Measurements from ENCODE around the gene GRAMD2B.
"Not testable (repeated sequence)": the region's sequence is repeated elsewhere in the genome, so short reads cannot be mapped to it uniquely, and the experiment has no call there.

The GRAMD2B gene

DNA sequence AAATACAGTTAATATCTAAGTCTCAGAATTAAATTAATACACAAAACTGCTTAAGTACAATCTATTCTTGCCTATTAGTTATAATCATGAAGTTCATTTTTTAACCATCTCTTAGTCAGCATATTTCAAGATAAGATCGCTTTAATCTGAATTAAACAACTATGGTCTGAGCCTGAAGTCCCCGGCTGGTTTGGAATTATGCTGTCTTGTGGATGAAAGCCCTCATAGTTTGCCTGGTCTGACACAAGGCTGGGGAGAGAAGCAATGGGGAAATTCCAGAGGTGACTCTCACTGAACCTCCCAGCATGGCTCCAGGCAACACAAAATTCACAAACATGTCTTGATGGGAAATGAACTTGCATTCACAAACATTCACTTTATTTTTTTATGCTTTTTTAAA, 28.0 kb upstream of the GRAMD2B start:
- no peak overlapping the region for H3K4me3 Mint-ChIP-seq
- no peak for DNase-seq (ENCODE audit: low spot score in 2 of 2)
- no peak for ATAC-seq (ENCODE audit: low read depth)
- H3K36me3 Mint-ChIP-seq: no peaks in the 10 kb centered on the region
- H3K27ac Mint-ChIP-seq: no peak overlapping the region
- H3K4me1 Mint-ChIP-seq: no peaks in the 10 kb centered on the region
- peaks cover 8% of the 10 kb centered on the region for H3K9me3 Mint-ChIP-seq
- H3K27me3 Mint-ChIP-seq: peaks cover 6% of the 10 kb centered on the region

DNA sequence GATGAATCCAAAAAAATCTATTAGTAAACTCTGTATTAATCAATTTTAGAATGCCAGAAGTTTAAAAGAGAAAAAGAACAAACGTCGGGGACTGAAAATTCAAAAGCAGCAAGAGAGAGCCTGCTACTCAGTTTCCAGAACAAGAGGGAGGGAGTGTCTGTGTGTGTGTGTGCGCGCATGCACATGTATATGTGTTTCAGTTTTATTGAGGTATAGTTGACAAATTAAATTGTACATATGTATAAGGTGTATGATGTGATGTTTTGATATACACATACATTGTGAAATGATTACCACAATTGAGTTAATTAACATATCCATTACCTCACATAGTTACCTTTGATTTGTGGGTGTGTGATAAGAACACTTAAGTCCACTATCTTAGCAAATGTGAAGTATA, 27.6 kb upstream of the GRAMD2B start:
- H3K36me3 Mint-ChIP-seq: peaks cover under 1% of the 10 kb centered on the region
- no peaks in the 10 kb centered on the region for H3K4me1 Mint-ChIP-seq
- H3K4me3 Mint-ChIP-seq: no peak overlapping the region
- H3K27me3 Mint-ChIP-seq: peaks cover 6% of the 10 kb centered on the region
- DNase-seq (ENCODE audit: low spot score in 2 of 2): no peak
- peaks cover 8% of the 10 kb centered on the region for H3K9me3 Mint-ChIP-seq
- H3K27ac Mint-ChIP-seq: no peak overlapping the region
- ATAC-seq (ENCODE audit: low read depth): no peak

DNA sequence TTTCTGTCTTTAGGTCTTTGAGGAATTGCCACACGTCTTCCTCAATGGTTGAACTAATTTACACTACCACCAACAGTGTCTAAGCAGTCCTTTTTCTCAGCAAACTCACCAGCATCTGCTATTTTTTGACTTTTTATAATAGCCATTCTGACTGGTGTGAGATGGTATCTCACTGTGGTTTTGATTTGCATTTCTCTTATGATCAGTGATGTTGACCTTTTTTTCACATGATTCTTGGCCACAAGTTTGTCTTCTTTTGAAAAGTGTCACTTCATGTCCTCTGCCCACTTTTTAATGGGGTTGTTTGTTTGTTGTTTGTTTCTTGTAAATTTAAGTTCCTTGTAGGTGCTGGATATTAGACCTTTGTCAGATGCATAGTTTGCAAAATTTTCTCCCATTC, 26.5 kb upstream of the GRAMD2B start:
- H3K36me3 Mint-ChIP-seq; H3K4me1 Mint-ChIP-seq; H3K27me3 Mint-ChIP-seq; ATAC-seq (ENCODE audit: low read depth); DNase-seq (ENCODE audit: low spot score in 2 of 2); H3K4me3 Mint-ChIP-seq; H3K27ac Mint-ChIP-seq: not testable (repeated sequence)
- peaks cover 14% of the 10 kb centered on the region for H3K9me3 Mint-ChIP-seq

DNA sequence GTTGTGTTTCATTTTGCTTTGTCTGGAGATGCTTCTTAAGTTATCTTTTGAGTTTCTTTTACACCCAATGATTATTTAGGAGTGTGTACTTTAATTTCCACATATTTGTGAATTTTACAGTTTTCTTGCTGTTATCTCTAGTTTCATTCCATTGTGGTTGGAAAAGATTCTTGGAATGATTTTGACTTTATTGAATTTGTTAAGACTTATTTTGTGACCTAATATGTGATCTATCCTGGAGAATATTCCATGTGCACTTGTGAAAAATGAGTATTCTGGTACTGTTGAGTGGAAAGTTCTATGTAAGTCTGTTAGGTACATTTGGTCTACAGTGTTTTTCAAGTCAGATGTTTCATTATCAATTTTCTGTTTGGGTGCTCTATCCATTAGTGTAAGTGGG, 24.4 kb upstream of the GRAMD2B start:
- DNase-seq (ENCODE audit: low spot score in 2 of 2) (no peak), ATAC-seq (ENCODE audit: low read depth) (no peak)
- no peaks in the 10 kb centered on the region for H3K4me1 Mint-ChIP-seq
- no peak overlapping the region for H3K4me3 Mint-ChIP-seq
- H3K36me3 Mint-ChIP-seq: peaks cover 2% of the 10 kb centered on the region
- peaks cover 6% of the 10 kb centered on the region for H3K27me3 Mint-ChIP-seq
- H3K9me3 Mint-ChIP-seq: peaks cover 14% of the 10 kb centered on the region
- H3K27ac Mint-ChIP-seq: no peak overlapping the region

DNA sequence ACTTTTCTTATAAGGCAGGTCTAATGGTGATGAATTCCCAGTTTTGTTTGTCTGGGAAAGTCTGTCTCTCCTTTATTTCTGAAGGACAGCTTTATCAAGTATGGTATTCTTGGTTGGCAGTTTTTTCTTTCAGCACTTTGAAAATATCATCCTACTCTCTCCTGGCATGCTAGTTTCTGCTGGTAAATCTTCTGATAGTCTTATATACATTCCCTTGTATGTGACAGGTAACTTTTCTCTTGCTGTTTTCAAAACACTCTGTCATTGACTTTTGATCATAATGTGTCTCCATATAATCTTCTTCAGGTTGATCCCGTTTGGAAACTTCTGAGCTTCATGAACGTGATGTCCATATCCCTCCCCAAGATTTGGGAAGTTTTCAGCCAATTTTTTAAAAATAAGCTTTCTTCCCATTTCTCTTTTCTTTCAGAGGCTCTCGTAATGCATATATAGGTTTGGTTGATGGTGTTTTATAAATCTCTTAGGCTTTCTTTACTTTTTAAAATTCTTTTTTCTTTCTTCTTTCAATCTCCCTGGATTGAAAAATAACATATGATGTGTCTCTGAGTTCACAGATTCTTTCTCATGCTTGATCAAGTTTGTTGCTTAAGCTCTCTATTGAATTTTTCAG, 22.5 kb upstream of the GRAMD2B start:
- ATAC-seq (ENCODE audit: low read depth): no peak

DNA sequence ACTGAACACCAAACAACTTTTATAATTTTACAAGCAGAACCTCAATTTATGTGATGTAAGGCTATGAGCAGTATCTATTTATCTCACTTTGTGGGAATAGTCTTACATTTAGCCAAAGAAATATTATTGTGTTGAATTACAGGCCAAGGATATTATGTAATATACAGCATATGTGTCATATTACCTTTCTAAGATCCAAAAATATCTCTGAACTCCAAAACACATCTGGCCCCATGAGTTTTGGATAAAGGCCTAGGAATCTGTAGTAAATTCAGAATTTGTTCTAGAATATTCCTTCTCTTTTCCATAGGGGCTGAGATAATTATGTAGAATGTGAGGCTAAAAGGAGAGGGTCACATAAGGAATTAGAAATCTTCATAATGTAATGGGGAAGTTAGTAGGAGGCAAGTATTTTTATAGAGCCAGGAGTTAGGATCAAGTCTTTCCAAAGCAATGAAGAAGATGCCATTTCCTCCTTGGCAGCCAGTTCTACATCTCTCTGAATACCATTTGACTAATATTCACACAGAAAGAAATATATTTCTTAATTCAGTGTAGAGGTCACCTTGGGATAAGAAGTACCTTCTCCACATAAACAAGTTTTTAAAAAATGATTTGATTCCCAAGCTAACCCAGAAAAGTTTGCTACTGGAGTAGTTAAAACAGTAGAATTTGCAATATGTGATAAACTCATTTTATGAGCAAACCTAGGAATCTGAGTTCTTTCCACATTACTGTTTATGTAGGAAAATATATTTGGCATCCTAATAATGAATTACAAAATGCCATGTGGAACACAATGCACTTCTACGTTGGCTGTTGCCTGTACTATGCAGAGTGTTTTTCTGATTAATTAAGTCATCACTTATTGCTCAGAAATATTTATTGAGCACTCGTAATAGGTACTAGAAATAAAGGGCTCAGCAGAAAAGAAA, 20.3 kb upstream of the GRAMD2B start:
- DNase-seq (ENCODE audit: low spot score in 2 of 2): no peak
- peaks cover 2% of the 10 kb centered on the region for H3K4me1 Mint-ChIP-seq
- H3K27ac Mint-ChIP-seq: no peak overlapping the region
- peaks cover 2% of the 10 kb centered on the region for H3K36me3 Mint-ChIP-seq
- H3K27me3 Mint-ChIP-seq: peaks cover 11% of the 10 kb centered on the region
- no peak overlapping the region for H3K4me3 Mint-ChIP-seq
- peaks cover 14% of the 10 kb centered on the region for H3K9me3 Mint-ChIP-seq
- no peak for ATAC-seq (ENCODE audit: low read depth)

More for the DNA sequence above, 22.5 kb upstream of the GRAMD2B start:
- Mint-ChIP-seq H3K27me3 (peaks cover 9% of the 10 kb centered on the region), H3K4me1 (no peaks in the 10 kb centered on the region), H3K36me3 (peaks cover 2% of the 10 kb centered on the region), H3K4me3 (no peak overlapping the region), H3K9me3 (peaks cover 14% of the 10 kb centered on the region), H3K27ac (no peak overlapping the region)
- DNase-seq (ENCODE audit: low spot score in 2 of 2): no peak

DNA sequence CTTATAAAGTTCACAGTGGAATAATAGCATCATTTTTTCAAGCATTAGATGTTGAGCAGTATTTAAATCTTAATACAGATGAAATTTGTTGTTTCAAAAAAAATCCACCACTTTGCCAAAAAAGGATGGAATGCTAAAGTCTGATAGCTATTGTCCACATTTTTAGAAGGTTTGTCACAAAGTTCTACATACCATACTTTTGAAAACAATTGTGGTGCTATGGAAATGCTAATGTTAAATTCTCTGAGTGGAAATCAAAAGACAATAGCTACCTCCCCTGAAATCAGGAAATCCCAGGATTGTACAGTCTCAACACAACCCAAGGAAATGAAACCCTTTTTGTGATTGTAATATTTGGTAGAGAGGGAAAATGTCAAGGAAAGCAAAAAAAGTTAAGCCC, 19.3 kb upstream of the GRAMD2B start:
- Mint-ChIP-seq H3K36me3 (peaks cover 2% of the 10 kb centered on the region), H3K27me3 (peaks cover 11% of the 10 kb centered on the region), H3K9me3 (peaks cover 14% of the 10 kb centered on the region), H3K4me1 (peaks cover 2% of the 10 kb centered on the region), H3K27ac (no peak overlapping the region), H3K4me3 (no peak overlapping the region)
- DNase-seq (ENCODE audit: low spot score in 2 of 2) (no peak), ATAC-seq (ENCODE audit: low read depth) (no peak)

DNA sequence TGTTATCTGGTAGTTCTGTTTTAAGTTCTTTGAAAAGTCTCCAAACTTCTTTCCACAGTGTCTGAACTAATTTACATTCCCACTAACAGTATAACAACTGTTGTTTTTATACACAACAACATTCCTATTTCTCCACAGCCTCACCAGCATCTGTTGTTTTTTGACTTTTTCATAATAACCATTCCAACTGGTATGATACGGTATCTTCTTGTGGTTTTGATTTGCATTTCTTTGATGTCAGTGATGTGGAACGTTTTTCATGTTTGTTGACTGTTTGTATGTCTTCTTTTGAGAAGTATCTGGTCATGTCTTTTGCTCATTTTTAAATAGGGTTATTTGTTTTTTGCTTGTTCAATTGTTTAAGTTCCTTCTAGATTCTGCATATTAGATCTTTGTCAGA, 12.6 kb upstream of the GRAMD2B start:
- Mint-ChIP-seq H3K27me3 (peaks cover 8% of the 10 kb centered on the region), H3K27ac (no peak overlapping the region), H3K36me3 (no peaks in the 10 kb centered on the region), H3K4me1 (peaks cover 6% of the 10 kb centered on the region), H3K9me3 (peaks cover 4% of the 10 kb centered on the region), H3K4me3 (no peak overlapping the region)
- ATAC-seq (ENCODE audit: low read depth): no peak
- DNase-seq (ENCODE audit: low spot score in 2 of 2): no peak

DNA sequence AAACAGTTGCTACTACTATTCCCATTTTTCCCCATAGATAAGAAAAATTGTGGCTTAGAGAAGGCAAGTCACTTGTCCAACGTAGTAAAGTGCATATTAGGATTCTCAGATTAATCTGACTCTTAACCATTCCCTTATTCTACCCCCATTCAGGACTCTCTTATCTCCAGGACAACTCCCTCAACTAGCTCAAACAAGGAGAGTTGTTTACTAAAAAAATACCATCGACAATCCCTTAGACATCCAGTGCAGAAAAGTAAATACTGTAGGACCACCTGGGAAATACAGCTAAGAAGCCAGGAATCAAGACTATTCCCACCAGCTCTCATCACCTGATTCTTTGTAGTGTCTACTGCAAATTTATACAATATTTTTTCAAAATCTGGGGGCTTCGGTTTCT, 9.4 kb upstream of the GRAMD2B start:
- Mint-ChIP-seq H3K27me3 (peaks cover 9% of the 10 kb centered on the region), H3K4me3 (no peak overlapping the region), H3K9me3 (peaks cover 4% of the 10 kb centered on the region), H3K4me1 (peaks cover 4% of the 10 kb centered on the region), H3K27ac (no peak overlapping the region), H3K36me3 (no peaks in the 10 kb centered on the region)
- ATAC-seq (ENCODE audit: low read depth) (no peak), DNase-seq (ENCODE audit: low spot score in 2 of 2) (no peak)

DNA sequence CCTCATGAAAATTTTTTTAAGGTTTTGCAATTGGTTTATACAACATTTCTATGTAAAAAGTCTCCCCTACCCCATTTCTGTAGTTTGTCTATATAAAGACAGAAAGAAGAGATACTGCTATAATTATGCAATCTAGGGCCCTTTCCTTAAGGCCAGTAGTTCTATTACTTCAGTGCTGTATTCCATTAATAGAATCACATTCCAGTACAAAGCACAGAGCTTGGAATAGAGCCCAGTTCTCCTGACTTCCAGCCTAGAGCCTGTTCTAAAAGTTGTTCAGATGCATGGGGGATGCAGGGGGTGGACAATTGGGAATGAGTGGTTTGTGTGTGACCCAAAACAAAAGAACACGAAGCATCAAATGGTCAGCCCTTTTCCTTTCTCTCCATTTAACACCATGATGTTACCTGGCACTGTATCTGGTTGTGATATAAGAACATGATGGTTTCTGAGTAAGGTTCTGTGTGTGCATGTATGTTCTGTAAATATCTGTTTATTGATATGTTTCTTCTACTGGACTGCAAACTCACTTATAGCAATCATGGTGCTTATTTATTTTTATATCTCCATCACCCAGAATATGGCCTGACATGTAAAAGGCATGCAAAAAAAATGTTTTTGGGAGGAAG, 8.2 kb upstream of the GRAMD2B start:
- DNase-seq (ENCODE audit: low spot score in 2 of 2) (no peak), ATAC-seq (ENCODE audit: low read depth) (no peak)
- H3K4me1 Mint-ChIP-seq: peaks cover 9% of the 10 kb centered on the region
- no peaks in the 10 kb centered on the region for H3K36me3 Mint-ChIP-seq
- H3K9me3 Mint-ChIP-seq: peaks cover 4% of the 10 kb centered on the region
- peaks cover 7% of the 10 kb centered on the region for H3K27me3 Mint-ChIP-seq
- H3K4me3 Mint-ChIP-seq: no peak overlapping the region
- H3K27ac Mint-ChIP-seq: no peak overlapping the region

DNA sequence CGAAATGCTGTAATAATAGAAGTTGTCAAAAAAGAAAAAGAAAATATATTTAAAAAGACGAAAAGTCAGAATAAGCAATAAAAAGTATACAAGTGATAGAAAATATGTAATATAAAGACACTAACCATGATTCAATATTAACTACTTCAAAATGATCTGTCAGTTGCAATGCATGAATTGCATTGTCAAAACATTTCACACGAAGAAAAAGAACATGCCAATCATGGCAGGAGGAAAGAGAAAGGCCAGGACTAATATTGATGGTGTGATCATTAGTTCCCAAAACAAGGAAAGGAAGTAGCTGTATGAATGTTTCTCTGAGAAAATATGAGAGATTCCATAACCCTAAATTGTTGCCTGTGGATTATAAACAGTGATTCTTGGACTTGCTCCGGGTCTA, 7.4 kb upstream of the GRAMD2B start:
- peaks cover 4% of the 10 kb centered on the region for H3K9me3 Mint-ChIP-seq
- H3K27ac Mint-ChIP-seq: no peak overlapping the region
- H3K36me3 Mint-ChIP-seq: no peaks in the 10 kb centered on the region
- peaks cover 7% of the 10 kb centered on the region for H3K27me3 Mint-ChIP-seq
- DNase-seq (ENCODE audit: low spot score in 2 of 2): no peak
- ATAC-seq (ENCODE audit: low read depth): no peak
- no peak overlapping the region for H3K4me3 Mint-ChIP-seq
- peaks cover 7% of the 10 kb centered on the region for H3K4me1 Mint-ChIP-seq

DNA sequence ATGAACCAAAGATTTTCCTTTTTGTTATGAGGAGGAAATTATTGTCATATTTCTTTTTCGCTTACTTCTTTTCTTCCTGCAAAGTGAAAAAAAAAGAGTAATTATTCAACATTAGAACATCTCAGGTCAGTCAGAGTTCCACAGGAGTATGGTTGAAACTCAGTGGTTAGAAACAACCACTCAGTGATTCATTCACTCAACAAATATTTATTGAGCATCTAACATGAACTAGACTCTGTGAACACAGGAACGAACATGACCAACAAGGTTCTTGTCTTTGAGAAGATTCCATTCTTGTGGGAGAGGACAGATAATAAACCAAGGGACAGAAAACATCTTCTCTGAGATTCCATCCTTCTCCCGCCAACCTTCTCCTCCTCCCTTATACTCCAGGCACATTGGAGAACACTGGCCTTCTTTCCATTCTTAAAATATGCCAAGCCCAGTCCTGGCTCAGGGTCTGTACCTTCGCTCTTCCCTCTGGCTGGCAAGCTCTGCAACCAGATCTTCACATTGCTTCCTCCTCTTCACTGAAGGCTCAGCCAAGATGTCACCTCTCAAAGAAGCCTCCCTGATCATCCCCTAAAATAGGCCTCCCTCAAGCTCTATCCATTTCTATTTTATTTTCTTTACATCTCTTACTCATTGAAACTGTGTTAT, 6.8 kb upstream of the GRAMD2B start:
- H3K4me3 Mint-ChIP-seq: no peak overlapping the region
- H3K27ac Mint-ChIP-seq: no peak overlapping the region
- H3K9me3 Mint-ChIP-seq: peaks cover 4% of the 10 kb centered on the region
- H3K36me3 Mint-ChIP-seq: no peaks in the 10 kb centered on the region
- peaks cover 5% of the 10 kb centered on the region for H3K4me1 Mint-ChIP-seq
- H3K27me3 Mint-ChIP-seq: peaks cover 7% of the 10 kb centered on the region
- ATAC-seq (ENCODE audit: low read depth) (no peak), DNase-seq (ENCODE audit: low spot score in 2 of 2) (no peak)

DNA sequence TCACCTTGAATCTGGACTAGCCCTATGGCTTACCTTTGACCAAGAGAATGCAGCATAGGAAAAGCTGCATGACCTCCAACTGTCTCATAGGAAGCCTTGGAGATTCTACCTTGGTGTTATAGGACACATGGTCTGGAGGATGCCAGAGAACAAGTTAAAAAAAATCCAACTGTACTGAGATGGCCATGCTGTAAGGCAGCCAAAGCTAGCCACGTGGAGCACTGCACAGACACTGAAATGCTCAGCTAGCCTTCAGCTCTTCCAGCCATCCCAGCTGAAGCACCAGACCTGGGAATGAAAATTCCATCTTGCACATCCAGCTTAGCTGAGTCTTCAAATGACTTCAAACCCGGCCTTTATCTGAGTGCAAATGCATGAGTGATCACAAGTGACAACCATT, 6.0 kb upstream of the GRAMD2B start:
- peaks cover 4% of the 10 kb centered on the region for H3K27me3 Mint-ChIP-seq
- peaks cover 5% of the 10 kb centered on the region for H3K4me1 Mint-ChIP-seq
- H3K9me3 Mint-ChIP-seq: peaks cover 2% of the 10 kb centered on the region
- no peak for DNase-seq (ENCODE audit: low spot score in 2 of 2)
- H3K27ac Mint-ChIP-seq: no peak overlapping the region
- no peaks in the 10 kb centered on the region for H3K36me3 Mint-ChIP-seq
- no peak for ATAC-seq (ENCODE audit: low read depth)
- H3K4me3 Mint-ChIP-seq: no peak overlapping the region

DNA sequence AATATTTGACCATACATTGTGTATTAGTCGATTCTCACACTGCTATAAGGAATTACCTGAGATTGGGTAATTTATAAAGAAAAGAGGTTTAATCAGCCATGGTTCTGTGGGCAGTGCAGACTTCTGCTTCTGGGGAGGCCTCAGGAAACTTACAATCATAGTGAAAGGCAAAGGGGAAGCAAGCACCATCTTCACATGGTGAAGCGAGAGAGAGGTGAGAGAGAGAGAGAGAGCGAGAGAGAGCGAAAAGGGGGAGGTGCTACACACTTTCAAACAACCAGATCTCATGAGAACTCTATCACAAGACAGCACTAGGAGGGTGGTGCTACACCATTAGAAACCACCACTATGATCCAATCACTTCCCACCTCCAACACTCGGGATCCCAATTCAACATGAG, 4.1 kb upstream of the GRAMD2B start:
- peak overlapping the region; percentile 71 for H3K27ac Mint-ChIP-seq
- H3K4me3 Mint-ChIP-seq: no peak overlapping the region
- H3K36me3 Mint-ChIP-seq: no peaks in the 10 kb centered on the region
- H3K4me1 Mint-ChIP-seq: peaks cover 10% of the 10 kb centered on the region
- peak in 1 of 2 donors; percentile 2 for DNase-seq (ENCODE audit: low spot score in 2 of 2)
- peaks cover 2% of the 10 kb centered on the region for H3K9me3 Mint-ChIP-seq
- ATAC-seq (ENCODE audit: low read depth): peak; percentile 44
- H3K27me3 Mint-ChIP-seq: peaks cover 4% of the 10 kb centered on the region

Data from memory B cell (primary cell).